ENCODE data around the gene PCDHGA12.

PCDHGA12 gene

DNA sequence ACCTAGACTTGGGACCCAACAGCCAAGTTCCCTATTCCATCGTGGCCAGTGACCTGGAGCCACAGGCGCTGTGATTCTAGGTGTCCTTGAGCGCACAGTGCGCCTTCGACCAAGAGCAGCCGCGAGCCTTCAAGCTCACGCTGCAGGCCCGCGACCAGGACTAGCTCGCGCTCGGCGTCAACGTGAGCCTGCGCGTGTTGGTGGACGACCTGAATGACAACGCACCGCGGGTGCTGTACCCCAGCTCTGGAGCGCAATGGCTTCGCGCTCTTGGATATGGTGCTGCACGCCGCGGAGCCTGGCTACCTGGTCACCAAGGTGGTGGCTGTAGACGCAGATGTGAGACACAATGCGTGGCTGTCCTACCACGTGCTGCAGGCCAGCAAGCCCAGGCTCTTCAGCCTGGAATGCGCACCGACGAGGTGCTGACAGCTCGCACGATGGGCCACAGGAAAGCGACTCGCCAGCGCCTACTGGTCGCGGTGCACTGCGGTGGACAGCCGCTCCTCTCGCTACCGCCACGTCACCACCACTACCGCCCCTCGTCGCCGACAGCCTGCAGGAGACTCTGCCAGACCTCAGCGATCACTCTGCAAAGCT, 11.4 kb downstream of the PCDHGA12 start:
- no peak for DNase-seq

DNA sequence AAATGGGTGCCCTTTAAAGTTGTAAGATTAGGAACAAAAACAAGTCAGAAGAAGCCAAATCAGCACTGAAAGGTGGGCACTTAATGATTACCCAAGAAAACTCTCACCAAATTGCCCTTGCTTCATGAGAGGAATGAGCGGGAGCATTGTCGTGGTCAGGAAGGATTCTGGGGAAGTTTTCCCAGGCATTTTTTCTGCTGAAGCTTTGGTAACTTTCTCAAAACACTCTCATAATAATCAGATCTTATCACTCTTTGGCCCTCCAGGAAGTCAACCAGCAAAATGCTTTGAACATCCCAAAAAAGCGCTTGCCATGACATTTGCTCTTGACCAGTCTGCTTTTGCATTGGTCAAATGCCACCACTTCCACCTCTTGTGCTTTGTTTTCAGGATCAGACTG, 35.0 kb downstream of the PCDHGA12 start:
- DNase-seq = no peak

DNA sequence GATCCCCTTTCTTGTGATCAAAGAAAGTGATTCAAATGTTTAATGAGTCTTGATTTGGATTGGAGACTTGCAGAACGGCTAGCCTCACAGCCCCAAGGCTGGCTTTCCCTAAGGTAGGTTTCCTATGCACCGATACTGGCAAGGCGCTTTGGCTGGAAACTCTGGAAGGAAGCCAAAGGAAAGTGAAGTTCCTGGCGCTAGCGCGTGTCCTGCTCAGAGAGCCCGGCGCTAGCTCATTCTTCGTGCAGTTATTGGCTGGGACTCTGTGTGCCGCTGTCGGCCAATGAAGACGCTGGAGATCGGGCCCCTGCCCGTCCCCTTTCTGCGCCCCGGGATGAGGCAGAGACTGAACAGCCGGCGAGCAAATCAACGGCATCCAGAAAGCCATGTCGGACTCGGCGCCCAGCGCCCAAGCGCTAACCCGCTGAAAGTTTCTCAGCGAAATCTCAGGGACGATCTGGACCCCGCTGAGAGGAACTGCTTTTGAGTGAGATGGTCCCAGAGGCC, 45.4 kb downstream of the PCDHGA12 start, which contains the start of gene PCDHGC3:
Gene PCDHGC3, plus strand, starts transcription at position 342 of the 507 bp plus-strand sequence. Its CDS starts 151 bp downstream, at position 493.
- DNase-seq = peak; percentile 76

DNA sequence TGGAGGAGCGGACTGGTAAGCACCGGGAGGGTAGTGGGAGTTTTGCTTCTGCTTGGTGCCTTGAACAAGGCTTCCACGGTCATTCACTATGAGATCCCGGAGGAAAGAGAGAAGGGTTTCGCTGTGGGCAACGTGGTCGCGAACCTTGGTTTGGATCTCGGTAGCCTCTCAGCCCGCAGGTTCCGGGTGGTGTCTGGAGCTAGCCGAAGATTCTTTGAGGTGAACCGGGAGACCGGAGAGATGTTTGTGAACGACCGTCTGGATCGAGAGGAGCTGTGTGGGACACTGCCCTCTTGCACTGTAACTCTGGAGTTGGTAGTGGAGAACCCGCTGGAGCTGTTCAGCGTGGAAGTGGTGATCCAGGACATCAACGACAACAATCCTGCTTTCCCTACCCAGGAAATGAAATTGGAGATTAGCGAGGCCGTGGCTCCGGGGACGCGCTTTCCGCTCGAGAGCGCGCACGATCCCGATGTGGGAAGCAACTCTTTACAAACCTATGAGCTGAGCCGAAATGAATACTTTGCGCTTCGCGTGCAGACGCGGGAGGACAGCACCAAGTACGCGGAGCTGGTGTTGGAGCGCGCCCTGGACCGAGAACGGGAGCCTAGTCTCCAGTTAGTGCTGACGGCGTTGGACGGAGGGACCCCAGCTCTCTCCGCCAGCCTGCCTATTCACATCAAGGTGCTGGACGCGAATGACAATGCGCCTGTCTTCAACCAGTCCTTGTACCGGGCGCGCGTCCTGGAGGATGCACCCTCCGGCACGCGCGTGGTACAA, 46.0 kb downstream of the PCDHGA12 start:
- no peak for DNase-seq

DNA sequence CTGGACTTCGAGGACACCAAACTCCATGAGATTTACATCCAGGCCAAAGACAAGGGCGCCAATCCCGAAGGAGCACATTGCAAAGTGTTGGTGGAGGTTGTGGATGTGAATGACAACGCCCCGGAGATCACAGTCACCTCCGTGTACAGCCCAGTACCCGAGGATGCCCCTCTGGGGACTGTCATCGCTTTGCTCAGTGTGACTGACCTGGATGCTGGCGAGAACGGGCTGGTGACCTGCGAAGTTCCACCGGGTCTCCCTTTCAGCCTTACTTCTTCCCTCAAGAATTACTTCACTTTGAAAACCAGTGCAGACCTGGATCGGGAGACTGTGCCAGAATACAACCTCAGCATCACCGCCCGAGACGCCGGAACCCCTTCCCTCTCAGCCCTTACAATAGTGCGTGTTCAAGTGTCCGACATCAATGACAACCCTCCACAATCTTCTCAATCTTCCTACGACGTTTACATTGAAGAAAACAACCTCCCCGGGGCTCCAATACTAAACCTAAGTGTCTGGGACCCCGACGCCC, 46.8 kb downstream of the PCDHGA12 start:
- DNase-seq = no peak

DNA sequence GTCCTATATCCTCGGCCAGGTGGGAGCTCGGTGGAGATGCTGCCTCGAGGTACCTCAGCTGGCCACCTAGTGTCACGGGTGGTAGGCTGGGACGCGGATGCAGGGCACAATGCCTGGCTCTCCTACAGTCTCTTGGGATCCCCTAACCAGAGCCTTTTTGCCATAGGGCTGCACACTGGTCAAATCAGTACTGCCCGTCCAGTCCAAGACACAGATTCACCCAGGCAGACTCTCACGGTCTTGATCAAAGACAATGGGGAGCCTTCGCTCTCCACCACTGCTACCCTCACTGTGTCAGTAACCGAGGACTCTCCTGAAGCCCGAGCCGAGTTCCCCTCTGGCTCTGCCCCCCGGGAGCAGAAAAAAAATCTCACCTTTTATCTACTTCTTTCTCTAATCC, 47.5 kb downstream of the PCDHGA12 start:
- DNase-seq = no peak

DNA sequence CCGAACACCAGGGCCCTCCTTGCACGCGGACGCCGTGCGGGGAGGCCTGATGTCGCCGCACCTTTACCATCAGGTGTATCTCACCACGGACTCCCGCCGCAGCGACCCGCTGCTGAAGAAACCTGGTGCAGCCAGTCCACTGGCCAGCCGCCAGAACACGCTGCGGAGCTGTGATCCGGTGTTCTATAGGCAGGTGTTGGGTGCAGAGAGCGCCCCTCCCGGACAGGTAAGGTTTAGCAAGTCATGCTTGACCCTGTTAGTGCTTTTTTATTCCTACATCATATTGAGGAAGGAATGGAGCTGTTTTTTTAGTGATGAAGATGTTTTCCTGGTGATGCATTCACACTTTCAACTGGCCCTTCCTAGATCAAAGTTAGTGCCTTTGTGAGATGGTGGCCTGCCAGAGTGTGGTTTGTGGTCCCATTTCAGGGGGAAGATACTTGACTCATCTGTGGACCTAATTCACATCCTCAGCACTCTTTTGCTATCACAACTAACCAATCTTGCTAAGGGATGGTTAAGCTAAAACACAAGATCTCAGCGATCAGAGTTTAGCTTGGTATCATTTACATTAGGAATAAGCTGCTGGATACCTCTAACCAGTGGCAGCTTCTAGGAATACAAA, 48.1 kb downstream of the PCDHGA12 start:
- no peak for DNase-seq

DNA sequence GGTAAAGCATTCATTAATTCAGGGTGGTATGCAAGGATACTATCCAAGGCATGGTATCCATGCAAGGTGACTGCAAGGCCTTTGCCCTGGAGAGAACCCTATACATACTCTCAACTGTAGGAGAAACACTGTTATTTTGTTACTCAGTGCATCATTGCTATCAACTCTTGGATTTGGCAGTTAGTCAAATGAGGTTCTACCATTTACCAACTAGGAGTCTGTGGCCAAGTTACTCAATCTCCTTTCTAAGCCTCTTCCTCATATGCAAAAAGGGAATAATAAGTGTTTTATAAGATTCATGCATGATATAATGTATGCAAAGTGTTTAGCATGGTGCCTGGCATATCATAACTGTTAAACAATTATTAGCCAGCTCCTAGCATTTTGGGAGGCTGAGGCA, 49.5 kb downstream of the PCDHGA12 start:
- no peak for DNase-seq

All from activated CD8-positive, alpha-beta memory T cell treated with anti-CD3 and anti-CD28 coated beads, Interleukin-2, amount 50 U/mL, for 48 hours (primary cell).